Measurements from ENCODE around the gene PTS. TPM values are rescaled to one million over a fixed set of nuclear protein-coding genes. Genes with fewer than 3 reads are reported as not detected.

Gene PTS
- total RNA-seq, 2 donors from 2014 or later = 45.3 to 53.2 TPM

- no peak for TF ChIP-seq CTCF (conservative IDR thresholded peaks at IDR 0.05)
- Mint-ChIP-seq H3K36me3 (ENCODE audit: low read depth) (peaks cover 7% of the 10 kb centered on the region), H3K4me1 (peaks cover 8% of the 10 kb centered on the region), H3K27ac (no peak overlapping the region), H3K4me3 (no peak overlapping the region), H3K9me3 (no peaks in the 10 kb centered on the region), H3K27me3 (ENCODE audit: insufficient read depth) (peaks cover 22% of the 10 kb centered on the region)
- DNase-seq = no peak
- Histone ChIP-seq H3K9ac (ENCODE audit: extremely low read depth, low read length, poor library complexity, severe bottlenecking) (no peak overlapping the region), H3K9me3 (ENCODE audit: control insufficient read depth, low read length) (no peaks in the 10 kb centered on the region), H3K4me1 (ENCODE audit: control insufficient read depth, insufficient read depth, low read length) (no peaks in the 10 kb centered on the region), H3K27me3 (ENCODE audit: control insufficient read depth, insufficient read depth, low read length, poor library complexity, severe bottlenecking) (peaks cover 20% of the 10 kb centered on the region), H3K27ac (ENCODE audit: low read depth, low read length) (no peak overlapping the region), H3K36me3 (ENCODE audit: control insufficient read depth, insufficient read depth, low read length) (peaks cover 8% of the 10 kb centered on the region), H3K4me3 (ENCODE audit: low read length) (no peak overlapping the region)
- 80 to 90% methylated on average over 5 of the region's 5 CpGs for WGBS, 2 experiments (ENCODE audit: insufficient coverage in 1 of 2, insufficient read length in 1 of 2)
Observed at GRCh38 chr11:112223754-112224532, 2.3 kb upstream of the PTS start.

- 48% methylated on average over 6 of the region's 8 CpGs; no CpG with 5 or more reads in 1 of the 2 experiments for WGBS, 2 experiments (ENCODE audit: insufficient coverage in 1 of 2, insufficient read length in 1 of 2)
- Histone ChIP-seq H3K27me3 (ENCODE audit: control insufficient read depth, insufficient read depth, low read length, poor library complexity, severe bottlenecking) (peaks cover 20% of the 10 kb centered on the region), H3K4me1 (ENCODE audit: control insufficient read depth, insufficient read depth, low read length) (no peaks in the 10 kb centered on the region), H3K9me3 (ENCODE audit: control insufficient read depth, low read length) (no peaks in the 10 kb centered on the region), H3K27ac (ENCODE audit: low read depth, low read length) (no peak overlapping the region), H3K4me3 (ENCODE audit: low read length) (peak overlapping the region; percentile 93), H3K9ac (ENCODE audit: extremely low read depth, low read length, poor library complexity, severe bottlenecking) (peak overlapping the region; percentile 77), H3K36me3 (ENCODE audit: control insufficient read depth, insufficient read depth, low read length) (peaks cover 26% of the 10 kb centered on the region)
- Mint-ChIP-seq H3K27ac (peak overlapping the region; percentile 93), H3K36me3 (ENCODE audit: low read depth) (peaks cover 24% of the 10 kb centered on the region), H3K9me3 (no peaks in the 10 kb centered on the region), H3K4me3 (peak overlapping the region; percentile 84), H3K4me1 (peaks cover 8% of the 10 kb centered on the region), H3K27me3 (ENCODE audit: insufficient read depth) (peaks cover 22% of the 10 kb centered on the region)
- no peak for TF ChIP-seq CTCF (conservative IDR thresholded peaks at IDR 0.05)
- DNase-seq = no peak
Observed at GRCh38 chr11:112225753-112226061, 521 bp upstream of the PTS start.

DNA sequence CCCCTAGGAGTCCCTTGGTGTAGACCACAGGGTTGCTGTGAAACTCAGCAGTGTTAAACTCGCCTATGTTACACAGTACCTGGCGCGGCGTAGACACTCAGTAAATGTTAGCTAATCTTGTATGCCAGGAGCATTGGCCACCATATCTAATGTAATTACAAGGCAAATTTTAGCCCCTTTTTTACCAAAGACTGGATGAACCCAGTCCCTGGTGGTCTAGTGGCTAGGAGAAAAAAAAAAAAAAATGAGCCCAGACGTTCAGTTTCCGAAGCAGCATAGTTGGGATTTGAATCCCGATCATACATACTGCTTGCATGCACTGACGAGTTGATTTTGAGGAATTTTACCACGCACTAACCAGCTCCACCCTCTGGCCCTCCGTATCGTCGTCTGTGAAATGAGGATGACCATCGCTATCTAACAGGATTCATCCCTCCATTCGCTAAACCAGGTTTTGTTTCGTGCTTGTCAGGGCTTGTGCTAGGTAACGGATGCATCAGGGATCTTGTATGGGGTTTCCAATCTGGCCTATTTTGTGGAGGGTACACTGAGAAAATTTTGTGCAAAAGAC lies 688 bp downstream of the PTS start:
- no peaks in the 10 kb centered on the region for H3K4me1 ChIP-seq (ENCODE audit: control insufficient read depth, insufficient read depth, low read length)
- no peaks in the 10 kb centered on the region for H3K9me3 ChIP-seq (ENCODE audit: control insufficient read depth, low read length)
- H3K36me3 ChIP-seq (ENCODE audit: control insufficient read depth, insufficient read depth, low read length) = peaks cover 32% of the 10 kb centered on the region
- Mint-ChIP-seq H3K4me1 (peaks cover 8% of the 10 kb centered on the region), H3K27ac (peak overlapping the region; percentile 84), H3K27me3 (ENCODE audit: insufficient read depth) (peaks cover 22% of the 10 kb centered on the region), H3K9me3 (no peaks in the 10 kb centered on the region), H3K36me3 (ENCODE audit: low read depth) (peaks cover 30% of the 10 kb centered on the region), H3K4me3 (peak overlapping the region; percentile 84)
- H3K27me3 ChIP-seq (ENCODE audit: control insufficient read depth, insufficient read depth, low read length, poor library complexity, severe bottlenecking) = peaks cover 20% of the 10 kb centered on the region
- DNase-seq = no peak
- peak overlapping the region; percentile 77 for H3K9ac ChIP-seq (ENCODE audit: extremely low read depth, low read length, poor library complexity, severe bottlenecking)
- no peak overlapping the region for H3K27ac ChIP-seq (ENCODE audit: low read depth, low read length)
- 0 to 9% methylated on average over 5 to 16 of the region's 16 CpGs for WGBS, 2 experiments (ENCODE audit: insufficient coverage in 1 of 2, insufficient read length in 1 of 2)
- no peak for TF ChIP-seq CTCF (conservative IDR thresholded peaks at IDR 0.05)
- H3K4me3 ChIP-seq (ENCODE audit: low read length) = peak overlapping the region; percentile 93

Measured in endodermal cell (in vitro differentiated cells).